ENCODE results near the gene COL28A1. TPM values are rescaled to one million over a fixed set of nuclear protein-coding genes. Genes with fewer than 3 reads are reported as not detected.

COL28A1 gene
- total RNA-seq, 2 donors from 2014 or later, result 1.2 to 3.5 TPM

- no peak overlapping the region for H3K27ac ChIP-seq
- intact Hi-C loops (cut with DNase I), result no loop called here
These were observed 211.0 kb downstream of the COL28A1 start for GRCh38 chr7:7324698-7325097.

DNA sequence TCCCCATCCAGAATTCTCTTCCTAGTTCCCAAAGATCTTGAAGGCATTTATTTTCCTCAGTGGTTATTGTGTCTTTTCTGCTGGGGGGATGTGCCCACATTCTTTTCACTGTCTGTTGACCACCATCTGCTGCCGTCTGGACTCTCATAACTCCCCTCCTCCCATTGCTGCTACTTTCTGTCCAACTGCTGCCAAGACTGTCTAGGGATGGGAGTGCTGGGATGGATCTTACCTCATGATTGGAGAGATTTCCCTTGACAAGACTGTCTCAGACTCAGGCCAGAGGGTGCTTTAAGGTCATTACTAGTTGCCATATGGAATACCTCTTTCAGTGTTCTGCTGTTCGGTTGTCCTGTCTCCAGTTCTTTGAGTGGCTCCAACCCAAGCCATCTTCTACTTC lies 211.8 kb downstream of the COL28A1 start:
- Histone ChIP-seq H3K27me3 (no peaks in the 10 kb centered on the region), H3K9ac (ENCODE audit: low read depth in 2 of 2, low read length in 2 of 2) (no peak overlapping the region), H3K4me3 (no peak overlapping the region), H3K27ac (no peak overlapping the region), H3K9me3 (no peaks in the 10 kb centered on the region), H3K36me3 (no peaks in the 10 kb centered on the region), H3K4me1 (no peaks in the 10 kb centered on the region)
- intact Hi-C loops (cut with DNase I), result no loop called here
- TF ChIP-seq, protein P1, sequence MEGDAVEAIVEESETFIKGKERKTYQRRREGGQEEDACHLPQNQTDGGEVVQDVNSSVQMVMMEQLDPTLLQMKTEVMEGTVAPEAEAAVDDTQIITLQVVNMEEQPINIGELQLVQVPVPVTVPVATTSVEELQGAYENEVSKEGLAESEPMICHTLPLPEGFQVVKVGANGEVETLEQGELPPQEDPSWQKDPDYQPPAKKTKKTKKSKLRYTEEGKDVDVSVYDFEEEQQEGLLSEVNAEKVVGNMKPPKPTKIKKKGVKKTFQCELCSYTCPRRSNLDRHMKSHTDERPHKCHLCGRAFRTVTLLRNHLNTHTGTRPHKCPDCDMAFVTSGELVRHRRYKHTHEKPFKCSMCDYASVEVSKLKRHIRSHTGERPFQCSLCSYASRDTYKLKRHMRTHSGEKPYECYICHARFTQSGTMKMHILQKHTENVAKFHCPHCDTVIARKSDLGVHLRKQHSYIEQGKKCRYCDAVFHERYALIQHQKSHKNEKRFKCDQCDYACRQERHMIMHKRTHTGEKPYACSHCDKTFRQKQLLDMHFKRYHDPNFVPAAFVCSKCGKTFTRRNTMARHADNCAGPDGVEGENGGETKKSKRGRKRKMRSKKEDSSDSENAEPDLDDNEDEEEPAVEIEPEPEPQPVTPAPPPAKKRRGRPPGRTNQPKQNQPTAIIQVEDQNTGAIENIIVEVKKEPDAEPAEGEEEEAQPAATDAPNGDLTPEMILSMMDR (IDR thresholded peaks at IDR 0.05), result no peak
- no peak for DNase-seq

More at GRCh38 chr7:7324698-7325097, 211.0 kb downstream of the COL28A1 start:
- Histone ChIP-seq H3K9me3 (no peaks in the 10 kb centered on the region), H3K4me3 (no peak overlapping the region), H3K27me3 (no peaks in the 10 kb centered on the region), H3K9ac (ENCODE audit: low read depth in 2 of 2, low read length in 2 of 2) (no peak overlapping the region), H3K36me3 (no peaks in the 10 kb centered on the region), H3K4me1 (no peaks in the 10 kb centered on the region)
- TF ChIP-seq, protein P1 (IDR thresholded peaks at IDR 0.05), result no peak
- no peak for DNase-seq

- H3K27ac ChIP-seq, result no peak overlapping the region
These were observed 212.3 kb downstream of the COL28A1 start for GRCh38 chr7:7323352-7323751.

DNA sequence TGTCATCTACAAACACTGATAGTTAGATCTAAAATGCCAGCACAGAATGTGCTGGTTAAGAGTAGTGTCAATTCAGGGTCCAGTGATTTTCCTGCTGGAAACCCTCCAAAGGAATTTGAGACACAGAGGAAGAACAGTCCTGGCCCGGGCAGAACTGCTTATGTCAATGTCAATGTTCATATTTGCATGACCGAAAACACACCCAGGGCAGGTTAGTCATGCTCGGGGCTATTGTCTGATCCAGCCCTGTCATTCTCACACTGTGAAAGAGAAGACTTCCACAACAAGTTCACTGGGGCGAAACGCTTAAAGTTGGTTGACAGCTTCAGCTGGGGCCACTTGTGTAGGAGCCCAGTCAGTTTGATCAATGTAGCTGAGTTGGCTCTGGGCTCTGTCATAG lies 214.0 kb downstream of the COL28A1 start:
- Histone ChIP-seq H3K27me3 (no peaks in the 10 kb centered on the region), H3K9ac (ENCODE audit: low read depth in 2 of 2, low read length in 2 of 2) (no peak overlapping the region), H3K27ac (peak overlapping the region; percentile 41), H3K9me3 (no peaks in the 10 kb centered on the region), H3K4me3 (no peak overlapping the region), H3K4me1 (no peaks in the 10 kb centered on the region), H3K36me3 (no peaks in the 10 kb centered on the region)
- TF ChIP-seq, protein P1 (IDR thresholded peaks at IDR 0.05), result no peak
- intact Hi-C loops (cut with DNase I), result no loop called here
- peak; percentile 38 for DNase-seq

More at GRCh38 chr7:7323352-7323751, 212.3 kb downstream of the COL28A1 start:
- TF ChIP-seq, protein P1 (IDR thresholded peaks at IDR 0.05), result no peak
- intact Hi-C loops (cut with DNase I), result no loop called here
- Histone ChIP-seq H3K27me3 (no peaks in the 10 kb centered on the region), H3K36me3 (no peaks in the 10 kb centered on the region), H3K4me1 (no peaks in the 10 kb centered on the region), H3K9me3 (no peaks in the 10 kb centered on the region), H3K4me3 (no peak overlapping the region), H3K9ac (ENCODE audit: low read depth in 2 of 2, low read length in 2 of 2) (no peak overlapping the region)
- DNase-seq, result no peak

DNA sequence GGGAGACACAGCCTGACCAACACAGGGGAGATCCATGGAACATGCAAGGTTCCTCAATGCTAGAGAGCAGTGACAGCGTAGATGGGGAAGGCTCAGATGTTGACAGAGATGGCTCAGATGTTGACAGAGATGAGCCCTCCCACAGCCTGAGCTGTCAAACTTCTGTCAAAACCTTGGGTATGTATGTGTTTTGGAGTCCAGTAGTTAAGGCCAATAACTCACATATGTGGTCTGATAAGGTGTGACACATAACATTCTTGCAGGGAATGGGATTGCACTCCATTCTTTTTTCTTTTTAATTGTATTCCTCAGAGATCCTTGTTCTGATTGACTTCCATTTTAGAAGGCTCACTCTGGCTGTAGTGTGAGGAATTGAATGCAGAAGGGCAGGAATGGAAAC lies 217.1 kb downstream of the COL28A1 start:
- Histone ChIP-seq H3K9ac (ENCODE audit: low read depth in 2 of 2, low read length in 2 of 2) (no peak overlapping the region), H3K36me3 (no peaks in the 10 kb centered on the region), H3K9me3 (no peaks in the 10 kb centered on the region), H3K27ac (no peak overlapping the region), H3K27me3 (no peaks in the 10 kb centered on the region), H3K4me1 (no peaks in the 10 kb centered on the region), H3K4me3 (no peak overlapping the region)
- TF ChIP-seq, protein P1 (IDR thresholded peaks at IDR 0.05), result no peak
- no peak for DNase-seq
- intact Hi-C loops (cut with DNase I), result no loop called here

Measured in colonic mucosa (tissue), 4 donors.